ACC112 (cell line): ENCODE measurements around the gene KLF7.

ENCODE experiments used
- H2AFZ ChIP-seq: fragments of 200-600 bp; sonication (generic); one replicate; pipeline ENCODE4 v1.6.0; 2017; ENCODE audit warnings: antibody characterized with exemption, low read length; ENCODE audit not compliant: unreplicated experiment
- H3K27ac ChIP-seq: fragments of 200-600 bp; sonication (generic); 2 replicates; pipeline ENCODE4 v1.5.1; 2014; ENCODE audit warnings: low read depth, mild to moderate bottlenecking, antibody characterized with exemption, low read length, moderate library complexity
- H3K27me3 ChIP-seq: fragments of 200-600 bp; sonication (generic); 2 replicates; pipeline ENCODE4 v1.6.1; 2014; ENCODE audit warnings: mild to moderate bottlenecking, antibody characterized with exemption, low read length, moderate library complexity, mixed read lengths; ENCODE audit not compliant: insufficient read depth
- H3K36me3 ChIP-seq: fragments of 200-600 bp; sonication (generic); 2 replicates; pipeline ENCODE4 v1.6.1; 2016; ENCODE audit warnings: mild to moderate bottlenecking, antibody characterized with exemption, low read length, moderate library complexity, mixed read lengths; ENCODE audit not compliant: insufficient read depth
- H3K4me1 ChIP-seq: fragments of 200-600 bp; sonication (generic); one replicate; pipeline ENCODE4 v1.6.1; 2016; ENCODE audit warnings: low read length, mixed read lengths; ENCODE audit not compliant: insufficient read depth, unreplicated experiment, control insufficient read depth
- H3K4me3 ChIP-seq: fragments of 200-600 bp; sonication (generic); 2 replicates; pipeline ENCODE4 v1.5.1; 2014; ENCODE audit warnings: mild to moderate bottlenecking, low read depth, low read length
- H3K79me2 ChIP-seq: fragments of 200-600 bp; sonication (generic); one replicate; pipeline ENCODE4 v1.6.0; 2016; ENCODE audit warnings: low read length; ENCODE audit not compliant: control insufficient read depth, unreplicated experiment, insufficient read depth

KLF7 gene

GRCh38 chr2:207165121-207166038 lies at the start of gene KLF7:
Gene KLF7 (minus strand): TSS chr2:207165948. CDS start chr2:207165568, 380 bp downstream.
- peak within 1 kb of the TSS; percentile 88 for H3K4me3 ChIP-seq
- no peak within 1 kb of the TSS for H2AFZ ChIP-seq
- H3K4me1 ChIP-seq, result peaks cover 42% of the 10 kb centered on the region
- H3K27me3 ChIP-seq, result no peaks in the 10 kb centered on the region
- peaks cover 61% of the 10 kb centered on the region for H3K79me2 ChIP-seq
- H3K27ac ChIP-seq, result peak within 1 kb of the TSS; percentile 97
- peaks cover 4% of the 10 kb centered on the region; the same call in 1 of the 2 replicates for H3K36me3 ChIP-seq

- Histone ChIP-seq H3K4me1 (peaks cover 6% of the 10 kb centered on the region), H3K27me3 (no peaks in the 10 kb centered on the region), H3K27ac (no peak overlapping the region), H2AFZ (no peak overlapping the region), H3K36me3 (no peaks in the 10 kb centered on the region), H3K79me2 (no peaks in the 10 kb centered on the region), H3K4me3 (no peak overlapping the region)
Observed at GRCh38 chr2:207215308-207215707, 49.6 kb upstream of the KLF7 start.

- Histone ChIP-seq H3K27ac (no peak overlapping the region), H3K79me2 (no peaks in the 10 kb centered on the region), H3K4me3 (no peak overlapping the region), H3K27me3 (no peaks in the 10 kb centered on the region), H3K36me3 (no peaks in the 10 kb centered on the region), H3K4me1 (peaks cover under 1% of the 10 kb centered on the region), H2AFZ (no peak overlapping the region)
Observed at GRCh38 chr2:207214446-207214845, 48.7 kb upstream of the KLF7 start.

- no peak overlapping the region for H3K27ac ChIP-seq
- H3K4me3 ChIP-seq, result no peak overlapping the region
- no peaks in the 10 kb centered on the region for H3K79me2 ChIP-seq
- H3K27me3 ChIP-seq, result no peaks in the 10 kb centered on the region
- H3K36me3 ChIP-seq, result no peaks in the 10 kb centered on the region
- H3K4me1 ChIP-seq, result no peaks in the 10 kb centered on the region
- no peak overlapping the region for H2AFZ ChIP-seq
Observed at GRCh38 chr2:207206011-207206410, 40.3 kb upstream of the KLF7 start.

- Histone ChIP-seq H2AFZ (no peak overlapping the region), H3K27ac (no peak overlapping the region), H3K4me3 (no peak overlapping the region), H3K79me2 (no peaks in the 10 kb centered on the region), H3K36me3 (no peaks in the 10 kb centered on the region), H3K27me3 (no peaks in the 10 kb centered on the region), H3K4me1 (no peaks in the 10 kb centered on the region)
Observed at GRCh38 chr2:207205173-207205957, 39.6 kb upstream of the KLF7 start.

GRCh38 chr2:207203056-207203455 lies 37.3 kb upstream of the KLF7 start:
- H3K27ac ChIP-seq, result no peak overlapping the region
- H3K79me2 ChIP-seq, result no peaks in the 10 kb centered on the region
- no peak overlapping the region for H2AFZ ChIP-seq
- H3K36me3 ChIP-seq, result no peaks in the 10 kb centered on the region
- no peaks in the 10 kb centered on the region for H3K4me1 ChIP-seq
- no peaks in the 10 kb centered on the region for H3K27me3 ChIP-seq
- H3K4me3 ChIP-seq, result no peak overlapping the region

DNA sequence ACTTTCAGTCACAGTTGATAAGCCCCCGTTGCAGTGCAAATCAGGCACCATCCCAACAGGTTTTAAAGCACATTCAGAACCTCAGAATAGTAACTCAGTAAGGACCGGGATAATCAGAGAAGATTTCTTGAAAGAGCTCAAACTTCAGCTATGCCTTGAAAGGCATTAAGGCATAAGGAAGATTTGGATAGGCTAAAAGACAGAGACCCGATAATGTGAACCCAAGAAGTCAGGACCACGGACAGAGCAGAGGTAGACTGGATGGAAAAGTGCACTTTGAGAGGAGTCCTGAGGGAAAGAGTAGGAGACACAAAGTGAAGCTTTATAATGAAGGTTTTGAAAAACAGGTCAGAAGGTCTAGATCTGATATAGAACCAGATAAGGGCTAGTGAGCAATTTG lies 36.9 kb upstream of the KLF7 start:
- H3K36me3 ChIP-seq, result no peaks in the 10 kb centered on the region
- H3K27me3 ChIP-seq, result no peaks in the 10 kb centered on the region
- no peaks in the 10 kb centered on the region for H3K4me1 ChIP-seq
- no peak overlapping the region for H3K27ac ChIP-seq
- no peak overlapping the region for H3K4me3 ChIP-seq
- H2AFZ ChIP-seq, result no peak overlapping the region
- H3K79me2 ChIP-seq, result no peaks in the 10 kb centered on the region

DNA sequence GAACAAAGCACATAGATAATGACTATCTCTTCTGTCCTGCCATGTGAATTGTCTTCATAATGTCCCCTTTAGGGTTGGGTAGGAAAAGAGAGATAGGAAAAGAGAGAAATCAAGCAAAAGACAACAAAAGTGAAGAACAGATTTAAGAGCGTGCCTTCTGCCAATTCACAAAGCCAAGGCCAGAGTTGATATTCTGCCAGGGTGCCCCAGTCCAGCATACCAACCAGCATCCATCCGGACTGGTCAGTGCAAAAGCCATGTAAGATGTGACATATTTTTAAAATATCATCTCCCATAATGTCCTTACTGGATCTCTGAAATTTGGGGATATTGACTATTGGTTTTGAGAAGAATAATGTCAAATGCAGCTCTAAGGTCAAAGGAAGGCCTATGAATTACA lies 35.7 kb upstream of the KLF7 start:
- H3K4me1 ChIP-seq, result no peaks in the 10 kb centered on the region
- no peak overlapping the region for H3K27ac ChIP-seq
- H3K79me2 ChIP-seq, result no peaks in the 10 kb centered on the region
- H3K27me3 ChIP-seq, result no peaks in the 10 kb centered on the region
- H3K4me3 ChIP-seq, result no peak overlapping the region
- no peaks in the 10 kb centered on the region for H3K36me3 ChIP-seq
- no peak overlapping the region for H2AFZ ChIP-seq

DNA sequence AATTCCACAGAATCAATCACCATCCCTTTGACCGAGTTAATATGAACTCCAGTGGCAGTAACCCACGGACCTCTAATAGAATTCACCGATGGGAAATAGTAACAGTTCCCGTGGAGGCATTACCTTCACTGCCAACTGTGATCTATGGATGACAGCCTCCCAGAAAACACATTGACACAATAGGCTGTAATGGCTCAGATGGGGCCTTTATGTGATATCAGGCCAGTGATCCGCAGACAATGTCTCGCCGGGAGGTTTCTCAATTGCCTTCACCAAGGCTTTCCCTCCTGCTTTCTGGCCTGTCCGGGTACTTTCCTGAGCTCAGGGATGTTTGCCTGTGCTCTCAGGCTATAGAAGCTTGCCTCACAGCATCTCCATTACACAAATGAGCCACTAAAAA lies 34.4 kb upstream of the KLF7 start:
- no peak overlapping the region for H3K27ac ChIP-seq
- H3K4me3 ChIP-seq, result no peak overlapping the region
- H3K4me1 ChIP-seq, result no peaks in the 10 kb centered on the region
- H3K36me3 ChIP-seq, result no peaks in the 10 kb centered on the region
- H2AFZ ChIP-seq, result no peak overlapping the region
- H3K27me3 ChIP-seq, result no peaks in the 10 kb centered on the region
- no peaks in the 10 kb centered on the region for H3K79me2 ChIP-seq

- Histone ChIP-seq H3K4me1 (peaks cover 6% of the 10 kb centered on the region), H3K4me3 (no peak overlapping the region), H3K79me2 (no peaks in the 10 kb centered on the region), H2AFZ (no peak overlapping the region), H3K36me3 (no peaks in the 10 kb centered on the region), H3K27ac (no peak overlapping the region), H3K27me3 (no peaks in the 10 kb centered on the region)
Observed at GRCh38 chr2:207194028-207194427, 28.3 kb upstream of the KLF7 start.
